ENCODE results near the gene GATD1.

GATD1 gene

DNA sequence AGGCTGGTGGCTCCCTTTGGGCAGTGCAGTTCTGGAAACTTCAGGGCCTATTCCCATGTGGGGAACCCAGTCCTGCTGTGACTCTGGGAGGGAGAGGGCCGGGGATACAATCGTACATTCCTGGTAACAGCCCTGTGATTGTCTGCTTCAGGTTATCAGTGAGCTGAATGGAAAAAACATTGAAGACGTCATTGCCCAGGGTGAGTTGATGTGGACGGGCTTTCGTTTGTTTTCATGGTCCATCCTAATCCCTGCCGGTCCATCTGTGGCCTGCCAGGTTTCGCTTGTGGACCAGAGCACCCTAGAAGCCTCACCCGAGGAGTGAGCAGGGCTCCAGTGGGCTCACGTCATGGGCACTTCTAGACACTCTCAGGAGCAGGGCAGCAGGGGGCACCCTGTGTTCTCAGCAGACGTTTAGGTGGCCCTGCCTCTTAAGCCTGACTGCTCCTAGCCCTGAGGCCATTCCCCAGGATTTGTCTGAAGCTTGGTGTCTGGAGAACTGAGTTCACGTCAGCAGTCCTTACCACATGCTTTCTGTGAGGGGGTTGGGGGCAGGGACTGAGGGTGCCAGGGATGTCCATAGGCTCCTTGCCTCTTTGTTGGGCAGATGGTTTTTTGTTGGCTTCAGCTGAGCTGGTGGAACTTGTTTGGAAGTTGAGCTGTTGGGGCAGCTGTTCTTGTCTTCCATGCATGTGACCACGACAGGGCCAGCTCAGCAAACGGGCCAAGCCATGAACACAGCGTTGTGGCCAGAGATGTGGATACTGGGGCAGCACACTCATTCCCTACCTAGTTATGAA lies 34.4 kb upstream of the GATD1 start:
- POLR2A ChIA-PET = interaction anchor here (1.1 to 1.5 kb wide), 2 partner anchors 10 to 23 kb away, joined by 3 to 4 read pairs; no protein-coding TSS in a partner anchor
- CTCF ChIA-PET = interaction anchor here (0.7 to 2.6 kb wide), 6 partner anchors 8 to 27 kb away, joined by 3 to 10 read pairs (median 4); no protein-coding TSS in a partner anchor
- H3K27me3 ChIP-seq (replicated peaks in 2 of 5; ENCODE audit: control insufficient read depth in 4 of 5, insufficient read depth in 5 of 5, low read length in 4 of 5) = no peaks in the 10 kb centered on the region
- peak in 1 of 3 donors; percentile 38 for DNase-seq
- H3K9me3 ChIP-seq (ENCODE audit: control extremely low read depth in 1 of 5, control insufficient read depth in 4 of 5, insufficient read depth in 2 of 5, low read depth in 1 of 5, low read length in 4 of 5) = no peaks in the 10 kb centered on the region
- peak overlapping the region; percentile 12 to 97 for H3K27ac ChIP-seq (ENCODE audit: insufficient read depth in 1 of 2, low read depth in 1 of 2, low read length in 2 of 2, poor library complexity in 1 of 2, severe bottlenecking in 2 of 2)
- H3K4me1 ChIP-seq (ENCODE audit: control extremely low read depth in 1 of 4, control insufficient read depth in 4 of 4, insufficient read depth in 4 of 4, low read length in 3 of 4) = peaks cover 8 to 33% (median 23%) of the 10 kb centered on the region in 4 experiments
- H3K4me3 ChIP-seq (ENCODE audit: control insufficient read depth in 1 of 7, extremely low read depth in 1 of 7, insufficient read depth in 4 of 7, low read depth in 2 of 7, low read length in 6 of 7) = peak overlapping the region in 4 of 7 experiments; percentile 94 to 99 (median 96)
- WGBS (ENCODE audit: insufficient coverage) = 87% methylated on average over 12 of the region's 14 CpGs
- H3K36me3 ChIP-seq (ENCODE audit: control insufficient read depth in 4 of 4, insufficient read depth in 4 of 4, low read length in 3 of 4) = peaks cover 5 to 36% (median 29%) of the 10 kb centered on the region in 4 experiments

DNA sequence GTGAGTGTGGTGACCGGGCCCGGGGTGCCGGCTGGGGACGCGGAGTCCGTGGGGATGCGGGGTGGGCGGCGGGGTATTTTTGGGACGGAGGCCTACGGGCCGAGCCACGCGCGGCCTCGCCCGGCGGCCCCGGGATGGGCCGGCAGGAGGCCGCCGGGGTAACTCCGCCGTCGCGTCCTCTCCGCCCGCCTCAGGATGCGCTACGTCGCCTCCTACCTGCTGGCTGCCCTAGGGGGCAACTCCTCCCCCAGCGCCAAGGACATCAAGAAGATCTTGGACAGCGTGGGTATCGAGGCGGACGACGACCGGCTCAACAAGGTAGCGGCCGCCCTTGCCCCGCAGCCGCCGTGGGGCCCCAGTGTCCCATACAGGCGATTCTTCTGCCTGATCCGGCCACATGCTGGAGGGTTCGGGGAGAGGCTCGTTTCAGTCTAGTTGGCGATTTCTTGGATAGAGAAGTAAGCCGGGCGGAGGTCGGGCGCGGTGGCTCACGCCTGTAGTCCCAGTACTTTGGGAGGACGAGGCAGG lies 32.8 kb upstream of the GATD1 start:
- H3K27ac ChIP-seq (ENCODE audit: insufficient read depth in 1 of 2, low read depth in 1 of 2, low read length in 2 of 2, poor library complexity in 1 of 2, severe bottlenecking in 2 of 2) = peak overlapping the region; percentile 86 to 97
- under 1% methylated on average over 34 of the region's 55 CpGs for WGBS (ENCODE audit: insufficient coverage)
- peak overlapping the region; percentile 75 to 99 (median 94) for H3K4me3 ChIP-seq (ENCODE audit: control insufficient read depth in 1 of 7, extremely low read depth in 1 of 7, insufficient read depth in 4 of 7, low read depth in 2 of 7, low read length in 6 of 7)
- no peaks in the 10 kb centered on the region for H3K9me3 ChIP-seq (ENCODE audit: control extremely low read depth in 1 of 5, control insufficient read depth in 4 of 5, insufficient read depth in 2 of 5, low read depth in 1 of 5, low read length in 4 of 5)
- DNase-seq = no peak
- POLR2A ChIA-PET = interaction anchor here (1.0 to 2.0 kb wide), 4 partner anchors 9 to 101 kb away, joined by 3 to 17 read pairs (median 4); partner anchors contain the start of genes CHID1 and PNPLA2
- peaks cover 8 to 41% (median 27%) of the 10 kb centered on the region in 4 experiments for H3K4me1 ChIP-seq (ENCODE audit: control extremely low read depth in 1 of 4, control insufficient read depth in 4 of 4, insufficient read depth in 4 of 4, low read length in 3 of 4)
- no peaks in the 10 kb centered on the region for H3K27me3 ChIP-seq (replicated peaks in 2 of 5; ENCODE audit: control insufficient read depth in 4 of 5, insufficient read depth in 5 of 5, low read length in 4 of 5)
- CTCF ChIA-PET = interaction anchor here (0.6 to 2.6 kb wide), 6 partner anchors 9 to 233 kb away, joined by 3 to 10 read pairs (median 5); partner anchors contain the start of gene PNPLA2
- peaks cover 5 to 31% (median 28%) of the 10 kb centered on the region in 4 experiments for H3K36me3 ChIP-seq (ENCODE audit: control insufficient read depth in 4 of 4, insufficient read depth in 4 of 4, low read length in 3 of 4)

DNA sequence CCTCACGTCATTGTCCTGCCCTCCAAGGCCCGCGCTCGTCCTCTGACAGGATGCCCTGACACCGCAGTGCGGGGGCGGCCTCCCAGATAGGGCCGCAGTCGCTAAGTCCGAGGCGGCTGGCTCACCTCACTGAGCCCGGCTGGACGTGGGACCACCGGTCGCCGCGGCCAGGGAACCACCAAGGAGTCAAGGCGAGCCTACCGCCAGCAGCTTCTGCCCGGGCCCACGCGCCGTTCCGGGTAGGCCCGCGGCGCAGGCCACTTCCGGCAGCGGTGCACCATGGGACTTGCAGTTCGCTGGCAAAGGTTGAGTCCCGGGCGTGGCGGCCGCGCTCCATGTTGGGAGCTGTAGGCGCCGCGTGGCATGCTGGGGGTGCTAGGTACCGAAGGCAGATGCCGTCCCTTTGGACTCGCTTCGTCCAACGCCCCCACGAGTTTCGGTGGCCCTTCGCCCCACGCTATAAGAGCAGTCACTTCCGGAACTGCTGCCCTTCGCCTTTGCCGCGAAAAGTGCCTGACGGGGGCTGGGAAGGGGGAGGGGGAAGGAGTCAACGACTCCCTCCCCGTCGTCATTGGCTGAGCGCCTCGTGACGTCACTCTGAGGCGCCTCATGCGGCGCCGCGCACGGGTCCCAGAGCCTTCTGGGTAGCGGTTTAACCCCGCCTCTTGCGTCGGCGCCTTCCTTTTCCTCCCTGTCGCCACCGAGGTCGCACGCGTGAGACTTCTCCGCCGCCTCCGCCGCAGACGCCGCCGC lies 32.2 kb upstream of the GATD1 start, which contains the start of gene RPLP2:
Gene RPLP2 (plus strand): TSS at position 681 of the 753 bp plus-strand sequence. CDS start 268 bp downstream, outside the sequence.
- Histone ChIP-seq H3K4me1 (ENCODE audit: control extremely low read depth in 1 of 4, control insufficient read depth in 4 of 4, insufficient read depth in 4 of 4, low read length in 3 of 4) (peaks cover 8 to 45% (median 31%) of the 10 kb centered on the region in 4 experiments), H3K27ac (ENCODE audit: insufficient read depth in 1 of 2, low read depth in 1 of 2, low read length in 2 of 2, poor library complexity in 1 of 2, severe bottlenecking in 2 of 2) (peak within 1 kb of the TSS; percentile 86 to 97), H3K36me3 (ENCODE audit: control insufficient read depth in 4 of 4, insufficient read depth in 4 of 4, low read length in 3 of 4) (peaks cover 5 to 31% (median 27%) of the 10 kb centered on the region in 4 experiments), H3K4me3 (ENCODE audit: control insufficient read depth in 1 of 7, extremely low read depth in 1 of 7, insufficient read depth in 4 of 7, low read depth in 2 of 7, low read length in 6 of 7) (peak within 1 kb of the TSS; percentile 75 to 99 (median 94)), H3K9me3 (ENCODE audit: control extremely low read depth in 1 of 5, control insufficient read depth in 4 of 5, insufficient read depth in 2 of 5, low read depth in 1 of 5, low read length in 4 of 5) (no peaks in the 10 kb centered on the region), H3K27me3 (replicated peaks in 2 of 5; ENCODE audit: control insufficient read depth in 4 of 5, insufficient read depth in 5 of 5, low read length in 4 of 5) (no peaks in the 10 kb centered on the region)
- ChIA-PET POLR2A (interaction anchor here (0.9 to 2.0 kb wide), 5 partner anchors 10 to 101 kb away, joined by 3 to 17 read pairs (median 3); partner anchors contain the start of genes CHID1, PNPLA2 and POLR2L), CTCF (interaction anchor here (0.7 to 1.7 kb wide), 3 partner anchors 10 to 20 kb away, joined by 3 to 7 read pairs (median 3); partner anchors contain the start of gene PNPLA2)
- peak; percentile 96 to 98 (median 98) for DNase-seq
- under 1% methylated on average over 70 of the region's 81 CpGs for WGBS (ENCODE audit: insufficient coverage)

DNA sequence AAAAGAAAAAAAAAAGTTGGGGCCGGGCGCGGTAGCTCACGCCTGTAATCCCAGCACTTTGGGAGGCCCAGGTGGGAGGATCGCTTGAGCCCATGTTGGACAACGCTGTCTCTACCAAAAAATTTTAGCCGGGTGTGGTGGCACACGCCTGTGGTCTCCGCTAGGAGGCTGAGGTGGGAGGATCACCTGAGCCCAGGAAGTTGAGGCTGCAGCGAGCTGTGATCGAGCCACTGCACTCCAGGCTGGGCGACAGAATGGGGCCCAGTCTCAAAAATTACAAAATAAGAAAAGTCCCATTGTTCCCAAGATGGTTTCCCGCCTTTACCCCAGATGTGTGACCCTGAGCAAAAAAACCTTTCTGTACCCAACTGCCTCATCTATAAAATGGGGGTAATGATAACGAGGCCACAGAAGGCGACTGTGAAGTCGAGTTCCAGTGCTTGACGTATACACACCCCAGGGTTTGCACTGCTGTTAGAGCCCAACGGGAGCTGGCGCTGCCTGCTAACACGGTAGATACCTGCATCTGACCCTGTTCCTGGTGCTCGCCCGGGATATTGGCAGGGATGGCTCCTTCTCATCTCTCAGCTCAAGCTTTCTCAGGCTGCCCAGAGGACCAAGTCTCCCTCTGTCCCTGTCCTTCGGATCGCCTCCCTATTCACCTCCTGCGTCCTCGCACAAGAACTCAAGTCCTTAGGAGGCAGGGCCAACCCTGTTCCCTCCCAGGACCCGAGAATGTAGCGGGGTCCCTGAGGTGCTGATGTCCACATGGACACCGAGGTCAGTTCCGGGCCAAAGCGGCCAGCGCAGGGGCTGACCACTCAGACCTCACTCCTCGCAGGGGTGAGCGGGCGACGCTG lies 31.4 kb upstream of the GATD1 start:
- Histone ChIP-seq H3K36me3 (ENCODE audit: control insufficient read depth in 4 of 4, insufficient read depth in 4 of 4, low read length in 3 of 4) (peaks cover 5 to 28% (median 24%) of the 10 kb centered on the region in 4 experiments), H3K4me3 (ENCODE audit: control insufficient read depth in 1 of 7, extremely low read depth in 1 of 7, insufficient read depth in 4 of 7, low read depth in 2 of 7, low read length in 6 of 7) (peak overlapping the region; percentile 75 to 99 (median 94)), H3K9me3 (ENCODE audit: control extremely low read depth in 1 of 5, control insufficient read depth in 4 of 5, insufficient read depth in 2 of 5, low read depth in 1 of 5, low read length in 4 of 5) (no peaks in the 10 kb centered on the region), H3K27ac (ENCODE audit: insufficient read depth in 1 of 2, low read depth in 1 of 2, low read length in 2 of 2, poor library complexity in 1 of 2, severe bottlenecking in 2 of 2) (peak overlapping the region; percentile 86 to 97), H3K4me1 (ENCODE audit: control extremely low read depth in 1 of 4, control insufficient read depth in 4 of 4, insufficient read depth in 4 of 4, low read length in 3 of 4) (peaks cover 8 to 53% (median 39%) of the 10 kb centered on the region in 4 experiments), H3K27me3 (replicated peaks in 2 of 5; ENCODE audit: control insufficient read depth in 4 of 5, insufficient read depth in 5 of 5, low read length in 4 of 5) (no peaks in the 10 kb centered on the region)
- ChIA-PET POLR2A (interaction anchor here (0.9 to 2.0 kb wide), 5 partner anchors 11 to 102 kb away, joined by 3 to 17 read pairs (median 3); partner anchors contain the start of genes CHID1, PNPLA2 and POLR2L), CTCF (interaction anchor here (0.9 to 1.7 kb wide), 2 partner anchors 10 to 21 kb away, joined by 3 to 7 read pairs; partner anchors contain the start of gene PNPLA2)
- 36% methylated on average over 36 of the region's 36 CpGs for WGBS (ENCODE audit: insufficient coverage)
- no peak for DNase-seq

DNA sequence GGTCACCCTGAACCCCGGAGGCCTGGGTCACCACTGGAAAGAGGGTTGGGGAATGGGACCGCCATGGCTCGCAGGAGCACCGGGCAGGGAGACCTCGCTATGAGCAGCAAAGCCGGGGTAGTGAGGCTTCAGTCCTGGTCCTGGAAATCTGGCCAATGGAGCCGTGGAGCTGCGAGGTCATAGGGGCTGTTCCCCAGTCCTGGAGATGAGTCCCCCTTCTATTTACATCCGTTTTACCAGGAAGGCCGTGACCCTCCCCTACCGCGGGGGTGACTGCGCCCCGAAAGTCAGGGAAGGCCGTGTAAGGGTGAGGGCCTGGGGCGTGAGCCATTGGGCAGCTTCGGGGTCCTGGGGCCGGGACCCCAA lies 27.3 kb upstream of the GATD1 start:
- peaks cover 2 to 40% (median 32%) of the 10 kb centered on the region in 4 experiments for H3K4me1 ChIP-seq (ENCODE audit: control extremely low read depth in 1 of 4, control insufficient read depth in 4 of 4, insufficient read depth in 4 of 4, low read length in 3 of 4)
- H3K9me3 ChIP-seq (ENCODE audit: control extremely low read depth in 1 of 5, control insufficient read depth in 4 of 5, insufficient read depth in 2 of 5, low read depth in 1 of 5, low read length in 4 of 5) = no peaks in the 10 kb centered on the region
- 9% methylated on average over 4 of the region's 18 CpGs for WGBS (ENCODE audit: insufficient coverage)
- ChIA-PET CTCF (interaction anchor here (0.8 to 1.4 kb wide), 3 partner anchors 14 to 29 kb away, joined by 3 read pairs; partner anchors contain the start of gene PNPLA2), POLR2A (no interaction called here)
- DNase-seq = no peak
- peak overlapping the region in 1 of 2 experiments; percentile 49 for H3K27ac ChIP-seq (ENCODE audit: insufficient read depth in 1 of 2, low read depth in 1 of 2, low read length in 2 of 2, poor library complexity in 1 of 2, severe bottlenecking in 2 of 2)
- H3K4me3 ChIP-seq (ENCODE audit: control insufficient read depth in 1 of 7, extremely low read depth in 1 of 7, insufficient read depth in 4 of 7, low read depth in 2 of 7, low read length in 6 of 7) = peak overlapping the region; percentile 36 to 79 (median 71)
- H3K36me3 ChIP-seq (ENCODE audit: control insufficient read depth in 4 of 4, insufficient read depth in 4 of 4, low read length in 3 of 4) = peaks cover 0 to 36% (median 16%) of the 10 kb centered on the region in 4 experiments
- no peaks in the 10 kb centered on the region for H3K27me3 ChIP-seq (replicated peaks in 2 of 5; ENCODE audit: control insufficient read depth in 4 of 5, insufficient read depth in 5 of 5, low read length in 4 of 5)

Data from common myeloid progenitor, CD34-positive (primary cell).